Activated CD8-positive, alpha-beta T cell treated with anti-CD3 and anti-CD28 coated beads for 36 hours (primary cell): ENCODE data around the gene YIPF2. TPM values are rescaled to one million over a fixed set of nuclear protein-coding genes. Genes with fewer than 3 reads are reported as not detected.
A peak's percentile ranks its signal among the peaks of the same experiment; 100 is the strongest.

Experiments used
- ATAC-seq: fragments of 200-7000 bp; cut with Tn5 transposase; one replicate; pipeline ENCODE4 v1.10.0; 2021; ENCODE audit warnings: mild to moderate bottlenecking, moderate library complexity
- CTCF ChIA-PET: fragments of 350-600 bp; sonication (Branson Sonifier 250); formaldehyde crosslinking; loops from one replicate; lab custom pipeline; 2021; ENCODE audit warnings: antibody characterized with exemption; lab: Charles Lee
- POLR2A ChIA-PET: fragments of 350-600 bp; sonication (Branson Sonifier 250); formaldehyde crosslinking; loops from one replicate; lab custom pipeline; 2021; ENCODE audit warnings: antibody characterized with exemption; lab: Charles Lee
- DNase-seq: peaks from one replicate; pipeline ENCODE4 v3.0.0-alpha.2; 2020
- H3K27ac Mint-ChIP-seq: one replicate; pipeline ENCODE4 v1.8.0; 2021; ENCODE audit warnings: mild to moderate bottlenecking, mixed read lengths
- H3K27me3 Mint-ChIP-seq: one replicate; pipeline ENCODE4 v1.8.0; 2021; ENCODE audit warnings: mixed read lengths
- H3K36me3 Mint-ChIP-seq: one replicate; pipeline ENCODE4 v1.8.0; 2021; ENCODE audit warnings: low read depth, mixed read lengths
- H3K4me1 Mint-ChIP-seq: one replicate; pipeline ENCODE4 v1.8.0; 2021; ENCODE audit warnings: low read depth, mixed read lengths
- H3K4me3 Mint-ChIP-seq: one replicate; pipeline ENCODE4 v1.8.0; 2021; ENCODE audit warnings: mild to moderate bottlenecking, moderate library complexity, mixed read lengths
- H3K9me3 Mint-ChIP-seq: one replicate; pipeline ENCODE4 v1.8.0; 2021; ENCODE audit warnings: mixed read lengths
- CTCF ChIP-seq: fragments of 200-600 bp; IDR thresholded peaks from one replicate; pipeline ENCODE4 v1.8.0; 2022; ENCODE audit warnings: antibody characterized with exemption, mild to moderate bottlenecking
- intact Hi-C: fragments of 100-400 bp; cut with micrococcal nuclease; formaldehyde crosslinking; loops from one replicate; pipeline ENCODE4 v1.10.0; 2022
- total RNA-seq, 2 experiments: library from RNA; stranded (reverse); gene quantifications; one replicate each; pipeline ENCODE4 v1.2.3, GENCODE V29; 2021

Gene YIPF2
- total RNA-seq, 2 experiments from 2014 or later = 21.7 to 24.4 TPM

GRCh38 chr19:10936661-10937084, 8.2 kb upstream of the YIPF2 start:
- ChIA-PET CTCF (interaction anchor here (0.6 to 2.4 kb wide), 30 partner anchors 9 to 196 kb away, joined by 3 to 14 read pairs (median 4); partner anchors contain the start of genes CARM1, LDLR and SMARCA4), POLR2A (interaction anchor here (0.6 to 1.2 kb wide), 5 partner anchors 27 to 257 kb away, joined by 3 to 5 read pairs (median 3); no protein-coding TSS in a partner anchor)
- Mint-ChIP-seq H3K27me3 (no peaks in the 10 kb centered on the region), H3K4me3 (no peak overlapping the region), H3K27ac (no peak overlapping the region), H3K36me3 (no peaks in the 10 kb centered on the region), H3K9me3 (no peaks in the 10 kb centered on the region), H3K4me1 (peaks cover 6% of the 10 kb centered on the region)
- intact Hi-C loops = loop anchor here (10.0 kb wide), 1 partner anchor 78 kb away; no protein-coding TSS in a partner anchor
- DNase-seq (peak; percentile 56), ATAC-seq (peak; percentile 92)
- peak; percentile 69 for TF ChIP-seq CTCF

GRCh38 chr19:10935371-10936059, 7.1 kb upstream of the YIPF2 start:
- POLR2A ChIA-PET = interaction anchor here (1.1 kb wide), 1 partner anchor 154 kb away, joined by 3 read pairs; the partner anchor contains the start of gene LDLR
- intact Hi-C loops = loop anchor here (10.0 kb wide), 1 partner anchor 79 kb away; no protein-coding TSS in a partner anchor
- ATAC-seq (no peak), DNase-seq (no peak)
- no peak for TF ChIP-seq CTCF
- Mint-ChIP-seq H3K4me1 (peaks cover 10% of the 10 kb centered on the region), H3K9me3 (no peaks in the 10 kb centered on the region), H3K4me3 (no peak overlapping the region), H3K36me3 (peaks cover 3% of the 10 kb centered on the region), H3K27me3 (no peaks in the 10 kb centered on the region), H3K27ac (no peak overlapping the region)
- CTCF ChIA-PET = interaction anchor here (0.6 to 2.4 kb wide), 21 partner anchors 10 to 269 kb away, joined by 3 to 14 read pairs (median 4); partner anchors contain the start of gene CARM1

- DNase-seq (peak; percentile 13), ATAC-seq (no peak)
- peak overlapping the region; percentile 55 for H3K27ac Mint-ChIP-seq
- H3K4me3 Mint-ChIP-seq = peak overlapping the region; percentile 93
- no peaks in the 10 kb centered on the region for H3K27me3 Mint-ChIP-seq
- peaks cover 24% of the 10 kb centered on the region for H3K4me1 Mint-ChIP-seq
- intact Hi-C loops = no loop called here
- POLR2A ChIA-PET = interaction anchor here (0.6 to 0.9 kb wide), 3 partner anchors 35 to 195 kb away, joined by 3 to 4 read pairs (median 3); no protein-coding TSS in a partner anchor
- no peak for TF ChIP-seq CTCF
- CTCF ChIA-PET = interaction anchor here (4.4 kb wide), 1 partner anchor 12 kb away, joined by 32 read pairs; no protein-coding TSS in a partner anchor
- peaks cover 5% of the 10 kb centered on the region for H3K36me3 Mint-ChIP-seq
- H3K9me3 Mint-ChIP-seq = no peaks in the 10 kb centered on the region
Observed at GRCh38 chr19:10929402-10929794, 959 bp upstream of the YIPF2 start.

- CTCF ChIA-PET = interaction anchor here (1.7 kb wide), 1 partner anchor 14 kb away, joined by 8 read pairs; no protein-coding TSS in a partner anchor
- DNase-seq (peak; percentile 24), ATAC-seq (peak; percentile 2)
- Mint-ChIP-seq H3K9me3 (no peaks in the 10 kb centered on the region), H3K27ac (peak overlapping the region; percentile 86), H3K4me3 (peak overlapping the region; percentile 93), H3K4me1 (peaks cover 24% of the 10 kb centered on the region), H3K36me3 (peaks cover 5% of the 10 kb centered on the region), H3K27me3 (no peaks in the 10 kb centered on the region)
- POLR2A ChIA-PET = no interaction called here
- intact Hi-C loops = no loop called here
- no peak for TF ChIP-seq CTCF
Observed at GRCh38 chr19:10927730-10928562, 493 bp downstream of the YIPF2 start.
